ENCODE measurements around the gene ADAM22.

The ADAM22 gene

GRCh38 chr7:88219781-88220747 is 286.0 kb downstream of the ADAM22 start, which contains the start of gene SRI:
Gene SRI, minus strand, starts transcription at chr7:88220038. Its CDS starts 12 bp downstream, at chr7:88220026.
- peak; percentile 41 for DNase-seq

- DNase-seq, result no peak
Observed at GRCh38 chr7:88223265-88223664, 289.2 kb downstream of the ADAM22 start.

GRCh38 chr7:88224601-88225275 is 290.7 kb downstream of the ADAM22 start:
- no peak for DNase-seq

GRCh38 chr7:88226201-88226600 is 292.1 kb downstream of the ADAM22 start:
- DNase-seq, result no peak

DNA sequence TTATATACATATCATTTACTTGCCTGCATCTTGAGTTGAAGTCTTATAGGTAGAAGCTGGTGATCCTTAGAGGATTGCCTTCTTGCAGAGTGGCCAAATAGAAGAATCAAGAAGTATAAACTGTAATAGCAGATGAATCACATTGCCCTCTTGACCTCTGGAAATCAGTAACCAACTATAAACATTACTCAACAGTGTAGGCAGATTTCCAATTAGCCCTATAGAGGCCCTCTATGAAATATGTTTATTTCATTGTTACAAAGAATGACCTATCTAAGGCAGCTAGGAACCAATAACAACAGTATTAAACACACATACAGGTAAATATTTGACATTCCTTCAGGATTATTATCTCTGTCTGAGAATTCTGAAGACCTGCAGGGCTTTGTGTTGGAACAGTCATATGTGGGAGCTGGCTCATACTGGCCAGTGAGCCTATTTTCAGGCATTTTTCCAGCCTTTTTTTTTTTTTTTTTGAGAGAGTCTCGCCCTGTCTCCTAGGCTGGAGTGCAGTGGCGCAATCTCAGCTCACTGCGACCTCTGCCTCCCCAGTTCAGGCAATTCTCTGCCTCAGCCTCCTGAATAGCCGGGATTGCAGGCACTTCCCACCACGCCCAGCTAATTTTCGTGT is 292.9 kb downstream of the ADAM22 start:
- no peak for DNase-seq

DNA sequence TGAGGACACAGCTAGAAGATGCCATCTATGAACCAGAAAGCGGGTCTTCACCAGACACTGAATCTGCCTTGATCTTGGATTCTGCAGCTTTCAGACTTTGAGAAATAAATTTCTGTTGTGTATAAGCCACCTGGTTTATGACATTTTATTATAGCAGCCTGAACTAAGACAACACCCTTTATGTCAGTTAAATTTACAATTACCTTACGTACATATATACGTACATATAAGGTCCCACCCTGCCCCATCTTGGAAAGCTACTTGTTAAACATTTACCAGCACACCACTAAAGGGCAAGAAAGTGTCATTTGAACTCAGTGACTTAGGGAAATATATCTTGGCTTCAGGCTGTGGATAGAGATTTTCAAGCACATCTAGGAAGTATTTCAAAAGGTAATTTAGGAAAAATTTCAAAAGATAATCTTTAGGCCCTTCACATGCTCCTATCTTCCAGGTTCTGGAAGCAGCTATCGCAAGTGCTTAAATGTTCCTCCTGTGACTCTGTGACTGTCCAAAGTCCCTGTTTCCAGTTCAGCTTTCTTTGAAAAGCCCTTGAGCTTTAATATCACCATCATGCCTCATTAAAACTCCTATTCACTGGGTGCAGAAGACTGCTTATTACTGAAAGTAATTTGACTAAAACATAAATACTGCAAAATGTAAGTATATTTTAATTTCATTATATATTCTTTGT is 295.4 kb downstream of the ADAM22 start:
- DNase-seq, result no peak

DNA sequence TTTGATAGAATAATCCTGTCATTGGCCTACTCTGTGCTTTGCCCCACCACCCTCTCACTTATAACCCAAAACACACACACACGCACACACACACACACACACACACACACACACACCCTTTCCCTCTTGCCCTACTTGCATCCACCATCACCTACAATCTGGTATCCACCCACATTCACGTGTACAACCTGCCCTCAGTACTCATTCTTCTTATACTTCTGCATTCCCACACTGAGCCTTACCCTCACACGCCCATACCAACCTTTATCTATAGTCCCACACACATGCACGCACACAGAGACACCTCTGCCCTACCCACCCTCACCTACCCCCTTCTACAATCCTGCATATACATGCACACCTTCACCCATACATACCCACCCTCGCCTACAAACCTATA is 296.6 kb downstream of the ADAM22 start:
- no peak for DNase-seq

- DNase-seq, result no peak
Observed at GRCh38 chr7:88233828-88234227, 299.8 kb downstream of the ADAM22 start.

DNA sequence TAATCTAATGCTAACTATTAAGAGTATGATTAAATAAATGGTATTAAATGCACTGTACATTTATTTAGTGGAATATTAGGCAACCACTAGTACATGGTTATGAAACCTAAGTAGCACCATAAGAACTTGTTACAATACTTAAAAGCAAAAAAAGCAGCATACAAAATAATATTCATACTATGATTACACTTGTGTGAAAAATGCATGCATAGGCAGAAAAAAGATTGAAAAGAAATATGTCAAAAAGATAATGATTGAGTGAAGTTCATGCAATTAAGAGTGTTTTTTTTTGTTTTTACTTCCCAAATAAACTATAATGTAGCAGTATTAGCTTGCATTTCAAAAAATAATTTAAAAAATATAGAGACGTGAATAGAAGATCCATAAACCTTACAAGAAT is 305.8 kb downstream of the ADAM22 start:
- DNase-seq, result no peak

DNA sequence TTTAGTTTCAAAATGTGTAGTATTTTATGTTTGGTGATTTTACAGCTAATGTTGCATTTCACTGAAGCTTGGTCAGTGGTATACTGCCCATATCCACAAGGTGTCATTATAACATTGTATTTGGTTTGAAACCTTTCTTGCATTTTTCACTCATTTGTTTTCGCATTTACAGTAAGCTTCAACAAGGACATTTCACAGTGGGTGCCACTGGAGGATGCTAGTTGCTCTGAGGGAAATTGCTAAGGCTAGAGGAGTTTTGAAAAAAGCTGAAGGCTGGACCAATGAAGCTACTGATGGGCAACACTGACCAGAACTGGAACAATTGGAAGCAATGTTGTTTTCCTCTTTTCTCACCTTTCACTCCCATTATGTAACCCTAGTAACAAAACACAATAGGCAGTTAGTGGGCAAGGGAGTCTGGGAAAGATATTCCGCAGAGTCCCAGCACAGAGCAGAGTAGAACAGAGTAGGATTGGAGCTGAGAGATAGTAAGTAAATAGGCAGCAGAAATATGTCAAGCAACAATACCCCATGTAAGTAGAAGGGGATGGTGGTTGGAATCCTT is 309.4 kb downstream of the ADAM22 start:
- no peak for DNase-seq

- no peak for DNase-seq
Observed at GRCh38 chr7:88244258-88244657, 310.2 kb downstream of the ADAM22 start.
